ENCODE results near the gene TMEM126B. TPM values are rescaled to one million over a fixed set of nuclear protein-coding genes. Genes with fewer than 3 reads are reported as not detected.
"Not testable (repeated sequence)": the region's sequence is repeated elsewhere in the genome, so short reads cannot be mapped to it uniquely, and the experiment has no call there.

The TMEM126B gene
- total RNA-seq: 10 to 100 TPM; 48.4 to 55.5 TPM
- long read RNA-seq, partial matches to known transcripts: 3 of 12 reads
- long read RNA-seq, other reads (novel, unspliced or antisense): 0 of 12 reads

GRCh38 chr11:85627998-85628770, at the start of gene TMEM126B:
TMEM126B (plus strand) TSS chr11:85628593; CDS start chr11:85628608, 15 bp downstream.
- intact Hi-C loops (cut with DNase I): no loop called here
- DNase-seq (peak; percentile 99), ATAC-seq (peak; percentile 99)

- intact Hi-C loops (cut with DNase I): no loop called here
- DNase-seq (no peak), ATAC-seq (no peak)
Measured at GRCh38 chr11:85582111-85582510, 46.3 kb upstream of the TMEM126B start.

- intact Hi-C loops (cut with DNase I): no loop called here
- DNase-seq: no peak
- no peak for ATAC-seq
Measured at GRCh38 chr11:85589373-85589772, 39.0 kb upstream of the TMEM126B start.

- intact Hi-C loops (cut with DNase I): no loop called here
- ATAC-seq (no peak), DNase-seq (no peak)
Measured at GRCh38 chr11:85590848-85591483, 37.4 kb upstream of the TMEM126B start.

- DNase-seq (no peak), ATAC-seq (peak; percentile 53 to 59)
- intact Hi-C loops (cut with DNase I): loop anchor here in 1 of 2 donors (2.0 kb wide), 1 partner anchor 231 kb away; no protein-coding TSS in a partner anchor
Measured at GRCh38 chr11:85595285-85595884, 33.0 kb upstream of the TMEM126B start.

GRCh38 chr11:85596886-85597285, 31.5 kb upstream of the TMEM126B start:
- ATAC-seq: no peak
- intact Hi-C loops (cut with DNase I): no loop called here
- no peak for DNase-seq

- intact Hi-C loops (cut with DNase I): no loop called here
- ATAC-seq (no peak), DNase-seq (no peak)
Measured at GRCh38 chr11:85599083-85599482, 29.3 kb upstream of the TMEM126B start.

- ATAC-seq (no peak), DNase-seq (no peak)
Measured at GRCh38 chr11:85602526-85603213, 25.7 kb upstream of the TMEM126B start.

GRCh38 chr11:85603220-85603619, 25.2 kb upstream of the TMEM126B start:
- no peak for ATAC-seq

More at GRCh38 chr11:85602526-85603213, 25.7 kb upstream of the TMEM126B start:
- intact Hi-C loops (cut with DNase I): no loop called here

GRCh38 chr11:85606237-85606636, 22.2 kb upstream of the TMEM126B start:
- ATAC-seq; intact Hi-C loops (cut with DNase I); DNase-seq: not testable (repeated sequence)

More at GRCh38 chr11:85603220-85603619, 25.2 kb upstream of the TMEM126B start:
- intact Hi-C loops (cut with DNase I): no loop called here
- DNase-seq: no peak

GRCh38 chr11:85608621-85609020, 19.8 kb upstream of the TMEM126B start:
- intact Hi-C loops (cut with DNase I); ATAC-seq; DNase-seq: not testable (repeated sequence)

GRCh38 chr11:85609286-85609685, 19.1 kb upstream of the TMEM126B start:
- intact Hi-C loops (cut with DNase I); ATAC-seq; DNase-seq: not testable (repeated sequence)

GRCh38 chr11:85611643-85612042, 16.8 kb upstream of the TMEM126B start:
- DNase-seq; ATAC-seq; intact Hi-C loops (cut with DNase I): not testable (repeated sequence)

- no peak for ATAC-seq
- DNase-seq: no peak
- intact Hi-C loops (cut with DNase I): no loop called here
Measured at GRCh38 chr11:85619499-85619898, 8.9 kb upstream of the TMEM126B start.

- DNase-seq (no peak), ATAC-seq (no peak)
- intact Hi-C loops (cut with DNase I): no loop called here
Measured at GRCh38 chr11:85620256-85620655, 8.1 kb upstream of the TMEM126B start.

GRCh38 chr11:85626496-85626895, 1.9 kb upstream of the TMEM126B start:
- DNase-seq (no peak), ATAC-seq (no peak)
- intact Hi-C loops (cut with DNase I): no loop called here

GRCh38 chr11:85627332-85627997, 928 bp upstream of the TMEM126B start, which contains the start of gene DLG2:
DLG2 (minus strand) TSS chr11:85627344.
- intact Hi-C loops (cut with DNase I): no loop called here
- DNase-seq (no peak), ATAC-seq (peak; percentile 31 to 32)

GRCh38 chr11:85628771-85629341, 463 bp downstream of the TMEM126B start:
- intact Hi-C loops (cut with DNase I): no loop called here
- ATAC-seq (peak in 1 of 2 donors; percentile 3), DNase-seq (no peak)

Data from left cardiac atrium (tissue), 4 donors.